Thymus (tissue), 14 donors: ENCODE data around the gene ZNF175. TPM values are rescaled to one million over a fixed set of nuclear protein-coding genes. Genes with fewer than 3 reads are reported as not detected.
A peak's percentile ranks its signal among the peaks of the same experiment; 100 is the strongest.

Source experiments
- DNase-seq, 9 donors: peaks; one replicate each; pipeline ENCODE4 v3.0.0-alpha.2; 2013; ENCODE audit warnings: low spot score in 9 of 9, low read depth in 6 of 9, missing footprints in 1 of 9
- H3K27ac ChIP-seq, 2 donors: one replicate each; pipeline ENCODE4 v1.5.1; 2013; ENCODE audit warnings: control low read depth in 1 of 2, low read depth in 1 of 2, low read length in 1 of 2, mild to moderate bottlenecking in 1 of 2, moderate library complexity in 1 of 2
- H3K27me3 ChIP-seq, 2 donors: one replicate each; pipeline ENCODE4 v1.5.1; 2013; ENCODE audit warnings: low read length in 1 of 2; ENCODE audit not compliant: control insufficient read depth in 2 of 2, insufficient read depth in 1 of 2
- H3K36me3 ChIP-seq, 2 donors: one replicate each; pipeline ENCODE4 v1.5.1; 2013; ENCODE audit warnings: low read length in 1 of 2, mild to moderate bottlenecking in 1 of 2, moderate library complexity in 1 of 2; ENCODE audit not compliant: control insufficient read depth in 2 of 2, insufficient read depth in 2 of 2
- H3K4me1 ChIP-seq, 2 donors: one replicate each; pipeline ENCODE4 v1.5.1; 2013; ENCODE audit warnings: low read length in 2 of 2; ENCODE audit not compliant: control insufficient read depth in 2 of 2, insufficient read depth in 2 of 2
- H3K4me3 ChIP-seq, 2 donors: one replicate each; pipeline ENCODE4 v1.5.1; 2013; ENCODE audit warnings: low read length in 2 of 2, control low read depth in 1 of 2, mild to moderate bottlenecking in 1 of 2
- H3K9me3 ChIP-seq, 2 donors: one replicate each; pipeline ENCODE4 v1.5.1; 2013; ENCODE audit warnings: low read length in 1 of 2, mild to moderate bottlenecking in 1 of 2; ENCODE audit not compliant: control insufficient read depth in 2 of 2, insufficient read depth in 1 of 2
- WGBS: extraction: QIAGEN DNeasy Blood & Tissue Kit; methylation state at CpG from one replicate; pipeline ENCODE4 v1.1.7; 2013; 5-methylcytosine and 5-hydroxymethylcytosine counted together
- long read RNA-seq, 10 donors: transcript quantifications; one replicate each; lab custom pipeline, GENCODE V29; 2026
- polyA plus RNA-seq: library from polyadenylated mRNA; stranded (reverse); fragments of 200-250 nt; gene quantifications from one replicate; pipeline ENCODE4 v1.2.3, GENCODE V29; 2013
- total RNA-seq: library from RNA; stranded (reverse); fragments of 120-200 nt; gene quantifications from one replicate; pipeline ENCODE4 v1.2.4, GENCODE V29; 2013
- donor health status: healthy.

Gene ZNF175
- total RNA-seq (4.8 TPM), polyA plus RNA-seq (3.9 TPM)
- long read RNA-seq, donor 1, full-length matches to known transcripts, result 1 of 1 reads
- long read RNA-seq, donor 1, partial matches to known transcripts, result 0 of 1 reads
- long read RNA-seq, donor 1, other reads (novel, unspliced or antisense), result 0 of 1 reads
- long read RNA-seq, donor 2, full-length matches to known transcripts, result 1 of 1 reads
- long read RNA-seq, donor 2, partial matches to known transcripts, result 0 of 1 reads
- long read RNA-seq, donor 2, other reads (novel, unspliced or antisense), result 0 of 1 reads
- long read RNA-seq, donor 3, full-length matches to known transcripts, result 2 of 2 reads
- long read RNA-seq, donor 3, partial matches to known transcripts, result 0 of 2 reads
- long read RNA-seq, donor 3, other reads (novel, unspliced or antisense), result 0 of 2 reads
- long read RNA-seq, donor 4, result 0 reads
- long read RNA-seq, donor 5, full-length matches to known transcripts, result 3 of 3 reads
- long read RNA-seq, donor 5, partial matches to known transcripts, result 0 of 3 reads
- long read RNA-seq, donor 5, other reads (novel, unspliced or antisense), result 0 of 3 reads
- long read RNA-seq, donor 6, full-length matches to known transcripts, result 3 of 3 reads
- long read RNA-seq, donor 6, partial matches to known transcripts, result 0 of 3 reads
- long read RNA-seq, donor 6, other reads (novel, unspliced or antisense), result 0 of 3 reads
- long read RNA-seq, donor 7, full-length matches to known transcripts, result 1 of 1 reads
- long read RNA-seq, donor 7, partial matches to known transcripts, result 0 of 1 reads
- long read RNA-seq, donor 7, other reads (novel, unspliced or antisense), result 0 of 1 reads
- long read RNA-seq, donor 8, full-length matches to known transcripts, result 1 of 1 reads
- long read RNA-seq, donor 8, partial matches to known transcripts, result 0 of 1 reads
- long read RNA-seq, donor 8, other reads (novel, unspliced or antisense), result 0 of 1 reads
- long read RNA-seq, donor 9, partial matches to known transcripts, result 0 of 1 reads
- long read RNA-seq, donor 9, other reads (novel, unspliced or antisense), result 0 of 1 reads
- long read RNA-seq, donor 10, full-length matches to known transcripts, result 3 of 3 reads
- long read RNA-seq, donor 10, partial matches to known transcripts, result 0 of 3 reads
- long read RNA-seq, donor 10, other reads (novel, unspliced or antisense), result 0 of 3 reads

DNA sequence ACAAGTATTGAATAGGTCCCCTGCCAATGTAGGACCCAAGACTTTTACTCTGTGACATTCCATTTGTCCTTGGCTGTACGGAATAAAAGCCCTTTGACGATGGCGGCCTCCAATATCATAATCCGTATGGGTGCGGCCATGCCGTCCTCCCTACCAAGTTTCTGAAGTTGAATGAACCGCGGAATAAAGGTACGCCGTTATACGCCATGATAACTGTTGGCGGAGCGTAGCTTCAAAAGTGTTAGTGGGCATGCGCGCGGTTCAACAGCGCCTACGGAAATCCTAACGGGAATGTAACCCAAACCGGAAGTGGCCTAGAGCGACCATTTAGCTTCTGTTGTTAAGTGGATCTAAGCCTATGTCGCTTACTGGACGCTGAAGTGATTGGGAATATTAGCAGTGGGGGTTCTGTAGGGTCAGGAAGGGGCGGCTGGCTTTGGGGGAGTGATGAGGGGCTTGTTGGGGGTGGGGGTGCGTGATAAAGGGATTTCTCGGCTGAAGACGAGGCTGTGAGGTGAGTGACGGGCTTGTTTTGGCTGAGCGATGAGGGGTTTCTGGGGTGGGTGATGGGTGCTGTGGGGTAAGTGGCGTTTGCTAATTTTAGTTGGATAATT is at the start of gene ZNF175:
ZNF175 (plus strand) TSS at position 322 of the 614 bp plus-strand sequence. CDS start 2,047 bp downstream, outside the sequence.
- Histone ChIP-seq H3K9me3 (no peaks in the 10 kb centered on the region), H3K4me1 (peaks cover 10% of the 10 kb centered on the region in 2 donors), H3K27me3 (peaks cover 0 to 3% of the 10 kb centered on the region in 2 donors), H3K27ac (peak within 1 kb of the TSS in 1 of 2 donors; percentile 48), H3K4me3 (peak within 1 kb of the TSS; percentile 66 to 89), H3K36me3 (peaks cover 7 to 12% of the 10 kb centered on the region in 2 donors)
- WGBS, result under 1% methylated on average over 30 of the region's 30 CpGs
- DNase-seq, result peak; percentile 84 to 96 (median 90)

DNA sequence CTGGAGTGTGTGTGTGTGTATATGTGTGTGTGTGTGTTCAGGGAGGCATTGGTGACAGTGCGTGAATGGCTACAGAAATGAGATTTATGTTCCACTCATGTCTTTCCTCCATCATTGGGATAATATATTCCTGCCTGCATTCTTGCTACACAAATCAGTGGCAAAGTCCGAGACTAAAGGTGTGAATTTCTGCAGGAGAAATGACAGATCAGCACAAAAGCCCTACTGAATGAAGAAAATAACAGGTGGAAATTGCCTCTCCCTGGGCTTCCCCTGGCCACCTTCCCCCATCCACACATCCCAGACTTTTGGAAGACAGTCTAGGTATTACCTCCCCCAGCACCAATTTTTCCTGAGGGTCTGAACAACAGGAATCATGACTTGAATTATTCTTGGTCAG is 49.7 kb upstream of the ZNF175 start:
- Histone ChIP-seq H3K4me3 (no peak overlapping the region), H3K4me1 (no peaks in the 10 kb centered on the region), H3K27ac (no peak overlapping the region), H3K27me3 (no peaks in the 10 kb centered on the region), H3K9me3 (no peaks in the 10 kb centered on the region), H3K36me3 (no peaks in the 10 kb centered on the region)
- DNase-seq, result no peak
- 98% methylated on average over 2 of the region's 2 CpGs for WGBS

DNA sequence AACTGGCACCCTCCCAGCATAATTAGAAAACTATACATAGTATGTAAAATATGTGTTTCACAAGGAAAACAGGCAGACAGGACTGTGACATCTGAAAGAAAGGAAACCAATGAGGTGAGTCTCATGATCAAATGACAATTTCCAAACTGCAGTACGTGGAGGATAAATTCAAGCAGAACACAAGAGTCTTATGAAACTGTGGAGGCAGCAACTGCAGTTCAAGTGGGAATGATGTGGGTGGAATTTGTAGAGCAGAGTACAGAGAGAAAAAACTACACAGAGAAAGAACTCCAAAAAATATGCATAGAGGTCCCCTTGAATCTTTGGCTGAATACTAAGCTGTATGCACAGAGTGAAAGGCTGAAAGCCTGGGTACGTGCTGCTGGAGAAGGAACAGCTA is 49.3 kb upstream of the ZNF175 start:
- no peaks in the 10 kb centered on the region for H3K9me3 ChIP-seq
- H3K36me3 ChIP-seq, result no peaks in the 10 kb centered on the region
- H3K27me3 ChIP-seq, result no peaks in the 10 kb centered on the region
- no peak overlapping the region for H3K27ac ChIP-seq
- WGBS, result 89% methylated on average over 2 of the region's 2 CpGs
- no peaks in the 10 kb centered on the region for H3K4me1 ChIP-seq
- no peak overlapping the region for H3K4me3 ChIP-seq
- DNase-seq, result no peak

DNA sequence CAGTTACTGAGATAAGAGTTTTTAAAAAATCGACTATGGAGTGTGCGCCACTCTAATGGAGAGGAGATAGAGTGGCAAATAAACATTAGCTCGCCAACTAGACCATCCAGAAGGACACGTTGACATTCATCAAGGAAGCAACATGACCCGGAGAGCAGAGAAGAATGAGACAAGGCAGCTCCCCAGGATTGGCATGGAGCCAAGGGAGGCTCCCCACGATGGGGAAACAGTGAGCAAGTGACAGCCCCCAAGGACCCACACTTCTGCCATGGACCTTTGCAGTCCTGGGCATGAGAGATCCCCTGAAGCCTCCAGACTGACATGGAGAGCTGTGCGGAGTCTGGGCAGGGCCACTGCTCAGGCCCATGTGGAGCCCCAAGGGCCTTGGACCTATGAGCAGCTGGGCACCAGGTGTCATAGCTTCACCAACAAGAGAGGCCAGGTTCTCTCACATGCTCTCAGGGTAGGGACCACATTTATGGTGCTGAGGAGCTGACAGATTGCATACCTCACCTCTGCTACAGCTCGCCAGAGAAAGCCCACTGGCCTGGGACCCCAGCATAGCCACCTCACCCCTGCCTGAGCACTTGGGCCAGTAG is 46.3 kb upstream of the ZNF175 start:
- no peak for DNase-seq
- H3K4me3 ChIP-seq, result no peak overlapping the region
- 90% methylated on average over 8 of the region's 8 CpGs for WGBS
- H3K27me3 ChIP-seq, result no peaks in the 10 kb centered on the region
- no peaks in the 10 kb centered on the region for H3K36me3 ChIP-seq
- H3K27ac ChIP-seq, result no peak overlapping the region
- no peaks in the 10 kb centered on the region for H3K4me1 ChIP-seq
- H3K9me3 ChIP-seq, result no peaks in the 10 kb centered on the region

DNA sequence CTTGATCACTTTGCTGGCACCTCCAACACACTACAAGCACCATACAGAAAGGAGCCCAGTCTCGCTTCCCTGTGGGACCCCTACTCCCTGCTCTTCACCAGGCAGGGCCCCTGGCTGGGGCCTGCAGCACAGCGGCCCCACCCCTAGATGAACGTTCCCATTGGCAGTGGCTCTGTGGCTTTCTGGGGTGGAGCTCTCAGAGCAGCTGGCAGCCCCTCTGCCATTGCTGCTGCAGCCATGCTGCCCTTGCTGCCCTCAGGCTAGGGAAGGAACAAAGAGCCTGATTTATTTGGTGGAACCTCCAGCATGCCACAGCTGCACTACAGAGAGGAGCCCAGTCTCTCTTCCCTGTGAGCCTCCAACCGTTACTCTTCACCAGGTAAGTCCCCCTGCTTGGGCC is 45.4 kb upstream of the ZNF175 start:
- H3K27ac ChIP-seq, result no peak overlapping the region
- no peak for DNase-seq
- H3K27me3 ChIP-seq, result no peaks in the 10 kb centered on the region
- no peak overlapping the region for H3K4me3 ChIP-seq
- no peaks in the 10 kb centered on the region for H3K4me1 ChIP-seq
- no peaks in the 10 kb centered on the region for H3K36me3 ChIP-seq
- no peaks in the 10 kb centered on the region for H3K9me3 ChIP-seq
- 49% methylated on average over 4 of the region's 4 CpGs for WGBS

DNA sequence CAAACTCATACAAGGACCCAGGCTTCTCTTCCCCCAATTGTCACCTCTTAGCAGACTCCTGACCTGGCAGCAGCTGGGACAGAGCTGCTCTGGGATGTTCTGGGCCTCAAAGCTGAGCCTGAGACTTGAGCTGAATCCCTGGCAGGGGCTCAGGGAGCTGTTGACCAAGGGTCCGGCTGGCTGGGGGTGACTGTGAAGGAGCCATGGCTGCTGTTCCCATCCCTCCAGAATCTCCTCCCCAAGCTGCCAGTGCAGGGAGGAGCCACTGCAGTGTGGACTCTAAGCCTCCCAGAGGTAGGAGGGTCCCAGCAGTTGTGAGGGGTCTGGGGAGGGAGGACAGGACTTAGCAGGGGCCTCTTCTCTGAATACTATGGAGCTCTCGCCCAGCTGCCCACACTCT is 41.8 kb upstream of the ZNF175 start:
- no peak overlapping the region for H3K27ac ChIP-seq
- no peaks in the 10 kb centered on the region for H3K4me1 ChIP-seq
- 95% methylated on average over 2 of the region's 2 CpGs for WGBS
- peaks cover 0 to 4% of the 10 kb centered on the region in 2 donors for H3K27me3 ChIP-seq
- no peak for DNase-seq
- no peak overlapping the region for H3K4me3 ChIP-seq
- no peaks in the 10 kb centered on the region for H3K9me3 ChIP-seq
- no peaks in the 10 kb centered on the region for H3K36me3 ChIP-seq

DNA sequence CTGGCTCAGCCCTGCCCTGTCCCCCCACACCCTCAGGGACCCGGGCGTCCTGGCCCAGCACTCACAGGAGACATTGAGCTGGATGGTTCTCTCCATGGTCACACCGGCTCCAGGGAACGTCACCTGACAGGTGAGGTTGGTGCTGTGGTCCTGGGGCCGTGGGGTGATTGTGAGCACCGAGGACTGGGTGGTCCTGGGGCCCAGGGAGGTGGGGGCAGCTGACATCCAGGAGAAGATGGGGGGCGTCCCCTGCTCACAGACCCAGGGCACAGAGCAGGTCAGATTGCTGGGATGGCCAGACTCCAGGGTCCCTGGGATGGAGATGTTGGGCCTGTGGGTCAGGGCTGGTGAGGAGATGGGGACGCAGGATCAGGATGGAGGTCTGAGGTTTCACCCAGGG is 40.5 kb upstream of the ZNF175 start:
- H3K4me1 ChIP-seq, result no peaks in the 10 kb centered on the region
- no peak overlapping the region for H3K27ac ChIP-seq
- H3K9me3 ChIP-seq, result no peaks in the 10 kb centered on the region
- H3K27me3 ChIP-seq, result peaks cover 0 to 4% of the 10 kb centered on the region in 2 donors
- no peak overlapping the region for H3K4me3 ChIP-seq
- no peak for DNase-seq
- WGBS, result 98% methylated on average over 8 of the region's 8 CpGs
- no peaks in the 10 kb centered on the region for H3K36me3 ChIP-seq
